ENCODE data around the gene PSMA8.
"Not testable (repeated sequence)": the region's sequence is repeated elsewhere in the genome, so short reads cannot be mapped to it uniquely, and the experiment has no call there.

Gene PSMA8

GRCh38 chr18:26238718-26239117 lies 105.0 kb downstream of the PSMA8 start:
- DNase-seq: not testable (repeated sequence)

DNA sequence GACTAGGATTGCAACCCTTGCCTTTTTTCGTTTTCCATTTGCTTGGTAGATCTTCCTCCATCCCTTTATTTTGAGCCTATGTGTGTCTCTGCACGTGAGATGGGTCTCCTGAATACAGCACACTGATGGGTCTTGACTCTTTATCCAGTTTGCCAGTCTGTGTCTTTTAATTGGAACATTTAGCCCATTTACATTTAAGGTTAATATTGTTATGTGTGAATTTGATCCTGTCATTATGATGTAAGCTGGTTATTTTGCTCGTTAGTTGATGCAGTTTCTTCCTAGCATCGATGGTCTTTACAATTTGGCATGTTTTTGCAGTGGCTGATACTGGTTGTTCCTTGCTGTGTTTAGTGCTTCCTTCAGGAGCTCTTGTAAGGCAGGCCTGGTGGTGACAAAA lies 108.7 kb downstream of the PSMA8 start:
- not testable (repeated sequence) for DNase-seq
